Measurements from ENCODE around the gene C17orf107.
"Not testable (repeated sequence)": the region's sequence is repeated elsewhere in the genome, so short reads cannot be mapped to it uniquely, and the experiment has no call there.

Gene C17orf107

GRCh38 chr17:4898927-4899326, 409 bp upstream of the C17orf107 start:
- in situ Hi-C loops (cut with HindIII; ENCODE audit: low sequenced_read_pairs) = no loop called here

- in situ Hi-C loops (cut with HindIII; ENCODE audit: low sequenced_read_pairs) = no loop called here
These were observed 1.1 kb downstream of the C17orf107 start for GRCh38 chr17:4900231-4901107.

- in situ Hi-C loops (cut with HindIII; ENCODE audit: low sequenced_read_pairs) = no loop called here
These were observed 1.8 kb downstream of the C17orf107 start for GRCh38 chr17:4901108-4901647.

GRCh38 chr17:4901648-4902344, 2.5 kb downstream of the C17orf107 start:
- in situ Hi-C loops (cut with HindIII; ENCODE audit: low sequenced_read_pairs) = no loop called here

GRCh38 chr17:4902540-4902939, 3.2 kb downstream of the C17orf107 start:
- in situ Hi-C loops (cut with HindIII; ENCODE audit: low sequenced_read_pairs) = no loop called here

GRCh38 chr17:4903051-4903818, 3.9 kb downstream of the C17orf107 start, which contains the start of gene CHRNE:
Gene CHRNE, minus strand, starts transcription at chr17:4903098. Its CDS starts 35 bp downstream, at chr17:4903063.
- in situ Hi-C loops (cut with HindIII; ENCODE audit: low sequenced_read_pairs) = no loop called here

- in situ Hi-C loops (cut with HindIII; ENCODE audit: low sequenced_read_pairs) = not testable (repeated sequence)
These were observed 7.3 kb downstream of the C17orf107 start for GRCh38 chr17:4906642-4907041.

- in situ Hi-C loops (cut with HindIII; ENCODE audit: low sequenced_read_pairs) = no loop called here
These were observed 9.0 kb downstream of the C17orf107 start for GRCh38 chr17:4908301-4908700.

- in situ Hi-C loops (cut with HindIII; ENCODE audit: low sequenced_read_pairs) = no loop called here
These were observed 9.6 kb downstream of the C17orf107 start for GRCh38 chr17:4908711-4909496.

- in situ Hi-C loops (cut with HindIII; ENCODE audit: low sequenced_read_pairs) = no loop called here
These were observed 14.7 kb downstream of the C17orf107 start for GRCh38 chr17:4913994-4914393.

- in situ Hi-C loops (cut with HindIII; ENCODE audit: low sequenced_read_pairs) = not testable (repeated sequence)
These were observed 15.2 kb downstream of the C17orf107 start for GRCh38 chr17:4914551-4914950.

- in situ Hi-C loops (cut with HindIII; ENCODE audit: low sequenced_read_pairs) = no loop called here
These were observed 20.2 kb downstream of the C17orf107 start for GRCh38 chr17:4919511-4920047.

GRCh38 chr17:4920351-4921048, 21.2 kb downstream of the C17orf107 start:
- in situ Hi-C loops (cut with HindIII; ENCODE audit: low sequenced_read_pairs) = no loop called here

- in situ Hi-C loops (cut with HindIII; ENCODE audit: low sequenced_read_pairs) = no loop called here
These were observed 22.0 kb downstream of the C17orf107 start for GRCh38 chr17:4921320-4921719.

GRCh38 chr17:4926577-4927335, 27.4 kb downstream of the C17orf107 start:
- in situ Hi-C loops (cut with HindIII; ENCODE audit: low sequenced_read_pairs) = not testable (repeated sequence)

GRCh38 chr17:4928881-4929280, 29.5 kb downstream of the C17orf107 start:
- in situ Hi-C loops (cut with HindIII; ENCODE audit: low sequenced_read_pairs) = no loop called here

- in situ Hi-C loops (cut with HindIII; ENCODE audit: low sequenced_read_pairs) = no loop called here
These were observed 32.6 kb downstream of the C17orf107 start, which contains the start of gene GP1BA for GRCh38 chr17:4931963-4932362. Gene GP1BA, plus strand, starts transcription at chr17:4932277. Its CDS starts 328 bp downstream, at chr17:4932605.

- in situ Hi-C loops (cut with HindIII; ENCODE audit: low sequenced_read_pairs) = no loop called here
These were observed 33.4 kb downstream of the C17orf107 start for GRCh38 chr17:4932756-4933155.
